ENCODE measurements around the gene CERS3. TPM values are rescaled to one million over a fixed set of nuclear protein-coding genes. Genes with fewer than 3 reads are reported as not detected.

CERS3 gene
- total RNA-seq, 1 donor from 2014 or later, result not detected

- no peaks in the 10 kb centered on the region for H3K9me3 Mint-ChIP-seq (ENCODE audit: low read depth)
- TF ChIP-seq, protein P1, sequence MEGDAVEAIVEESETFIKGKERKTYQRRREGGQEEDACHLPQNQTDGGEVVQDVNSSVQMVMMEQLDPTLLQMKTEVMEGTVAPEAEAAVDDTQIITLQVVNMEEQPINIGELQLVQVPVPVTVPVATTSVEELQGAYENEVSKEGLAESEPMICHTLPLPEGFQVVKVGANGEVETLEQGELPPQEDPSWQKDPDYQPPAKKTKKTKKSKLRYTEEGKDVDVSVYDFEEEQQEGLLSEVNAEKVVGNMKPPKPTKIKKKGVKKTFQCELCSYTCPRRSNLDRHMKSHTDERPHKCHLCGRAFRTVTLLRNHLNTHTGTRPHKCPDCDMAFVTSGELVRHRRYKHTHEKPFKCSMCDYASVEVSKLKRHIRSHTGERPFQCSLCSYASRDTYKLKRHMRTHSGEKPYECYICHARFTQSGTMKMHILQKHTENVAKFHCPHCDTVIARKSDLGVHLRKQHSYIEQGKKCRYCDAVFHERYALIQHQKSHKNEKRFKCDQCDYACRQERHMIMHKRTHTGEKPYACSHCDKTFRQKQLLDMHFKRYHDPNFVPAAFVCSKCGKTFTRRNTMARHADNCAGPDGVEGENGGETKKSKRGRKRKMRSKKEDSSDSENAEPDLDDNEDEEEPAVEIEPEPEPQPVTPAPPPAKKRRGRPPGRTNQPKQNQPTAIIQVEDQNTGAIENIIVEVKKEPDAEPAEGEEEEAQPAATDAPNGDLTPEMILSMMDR (IDR thresholded peaks at IDR 0.05; ENCODE audit: unreplicated experiment), result no peak
- DNase-seq (ENCODE audit: low spot score, unreplicated experiment), result no peak
- no peak overlapping the region for H3K4me3 Mint-ChIP-seq (ENCODE audit: low read depth)
- H3K27me3 Mint-ChIP-seq, result no peaks in the 10 kb centered on the region
- H3K27ac Mint-ChIP-seq, result no peak overlapping the region
- no peaks in the 10 kb centered on the region for H3K36me3 Mint-ChIP-seq (ENCODE audit: insufficient read depth)
- H3K4me1 Mint-ChIP-seq (ENCODE audit: low read depth), result no peaks in the 10 kb centered on the region
Measured at GRCh38 chr15:100544338-100544841, 15.6 kb upstream of the CERS3 start.

DNA sequence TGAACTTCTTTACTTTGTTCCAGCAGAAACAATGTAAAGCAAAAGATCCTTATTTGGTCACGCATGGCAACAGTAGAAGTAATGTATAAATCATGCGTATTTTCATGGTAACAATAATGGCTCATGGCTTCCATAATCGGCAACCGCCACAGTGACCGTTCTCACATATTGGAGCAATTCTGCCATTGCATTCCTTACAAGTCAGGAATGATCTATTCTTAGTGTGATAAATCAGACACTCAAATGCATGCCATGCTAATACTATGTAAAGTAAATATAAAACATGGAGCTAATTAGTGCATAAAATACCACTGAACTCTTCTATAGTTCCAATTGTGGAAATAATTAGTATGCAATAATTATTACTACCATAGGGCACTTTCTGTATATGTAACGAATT is 13.5 kb upstream of the CERS3 start:
- H3K27ac Mint-ChIP-seq, result no peak overlapping the region
- H3K4me1 Mint-ChIP-seq (ENCODE audit: low read depth), result no peaks in the 10 kb centered on the region
- peaks cover 4% of the 10 kb centered on the region for H3K9me3 Mint-ChIP-seq (ENCODE audit: low read depth)
- TF ChIP-seq, protein P1 (IDR thresholded peaks at IDR 0.05; ENCODE audit: unreplicated experiment), result no peak
- DNase-seq (ENCODE audit: low spot score, unreplicated experiment), result no peak
- no peaks in the 10 kb centered on the region for H3K27me3 Mint-ChIP-seq
- H3K36me3 Mint-ChIP-seq (ENCODE audit: insufficient read depth), result no peaks in the 10 kb centered on the region
- H3K4me3 Mint-ChIP-seq (ENCODE audit: low read depth), result no peak overlapping the region

DNA sequence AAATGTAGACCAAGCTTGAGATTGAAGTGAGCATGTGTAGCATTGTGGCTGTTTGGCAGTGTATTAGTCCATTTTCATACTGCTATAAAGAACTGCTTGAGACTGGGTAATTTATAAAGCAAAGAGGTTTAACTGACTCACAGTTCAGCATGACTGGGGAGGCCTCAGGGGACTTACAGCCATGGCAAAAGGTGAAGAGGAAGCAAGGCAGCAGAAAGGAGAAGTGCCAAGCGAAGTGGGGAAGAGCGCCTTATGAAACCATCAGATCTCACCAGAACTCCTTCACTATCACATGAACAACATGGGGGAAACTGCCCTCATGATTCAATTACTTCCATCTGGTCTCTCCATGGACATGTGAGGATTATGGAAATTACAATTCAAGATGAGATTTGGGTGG is 8.6 kb upstream of the CERS3 start:
- no peak for DNase-seq (ENCODE audit: low spot score, unreplicated experiment)
- no peak overlapping the region for H3K4me3 Mint-ChIP-seq (ENCODE audit: low read depth)
- no peaks in the 10 kb centered on the region for H3K36me3 Mint-ChIP-seq (ENCODE audit: insufficient read depth)
- TF ChIP-seq, protein P1 (IDR thresholded peaks at IDR 0.05; ENCODE audit: unreplicated experiment), result no peak
- peaks cover 4% of the 10 kb centered on the region for H3K9me3 Mint-ChIP-seq (ENCODE audit: low read depth)
- H3K4me1 Mint-ChIP-seq (ENCODE audit: low read depth), result no peaks in the 10 kb centered on the region
- peaks cover 7% of the 10 kb centered on the region for H3K27me3 Mint-ChIP-seq
- H3K27ac Mint-ChIP-seq, result no peak overlapping the region

DNA sequence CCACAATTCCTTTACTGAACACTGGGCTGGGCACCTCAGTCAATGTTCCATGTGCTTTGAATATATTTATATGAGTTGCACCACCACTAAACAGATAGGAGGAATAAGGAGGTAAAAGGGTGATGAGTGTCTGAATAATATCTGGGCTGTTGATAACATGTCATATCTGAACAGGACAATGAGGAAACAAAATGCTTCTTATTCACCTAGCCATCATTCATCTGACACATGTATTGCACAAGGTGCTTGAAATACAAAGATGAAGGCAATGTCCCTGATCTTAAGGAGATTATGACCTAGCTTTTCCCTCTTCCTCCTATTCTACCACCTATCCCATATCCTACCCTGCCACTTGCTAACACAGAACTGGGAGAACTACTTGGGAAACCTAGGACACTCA is 8.0 kb upstream of the CERS3 start:
- no peak overlapping the region for H3K27ac Mint-ChIP-seq
- no peaks in the 10 kb centered on the region for H3K36me3 Mint-ChIP-seq (ENCODE audit: insufficient read depth)
- H3K27me3 Mint-ChIP-seq, result peaks cover 9% of the 10 kb centered on the region
- no peaks in the 10 kb centered on the region for H3K4me1 Mint-ChIP-seq (ENCODE audit: low read depth)
- TF ChIP-seq, protein P1 (IDR thresholded peaks at IDR 0.05; ENCODE audit: unreplicated experiment), result no peak
- no peak overlapping the region for H3K4me3 Mint-ChIP-seq (ENCODE audit: low read depth)
- no peak for DNase-seq (ENCODE audit: low spot score, unreplicated experiment)
- peaks cover 4% of the 10 kb centered on the region for H3K9me3 Mint-ChIP-seq (ENCODE audit: low read depth)

DNA sequence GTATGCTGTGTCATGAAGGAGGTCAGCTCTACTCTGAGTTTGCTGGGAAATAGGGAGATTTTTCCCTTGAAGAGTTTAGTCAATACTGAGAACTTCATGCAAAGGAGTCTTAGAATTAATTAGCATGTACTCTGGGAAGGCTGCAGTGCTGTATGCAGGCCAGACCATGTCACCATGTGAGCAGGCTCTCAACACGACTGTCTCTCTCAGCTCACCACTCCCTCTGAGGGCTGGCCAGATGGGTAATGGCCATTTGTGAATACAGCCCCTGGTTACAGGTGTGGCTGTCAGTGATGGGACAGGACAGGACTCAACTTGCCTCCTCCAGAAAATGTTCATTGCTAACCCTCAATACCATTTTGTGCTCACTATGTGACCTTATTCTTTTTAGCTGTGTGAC is 5.1 kb upstream of the CERS3 start:
- Mint-ChIP-seq H3K27me3 (peaks cover 21% of the 10 kb centered on the region), H3K27ac (no peak overlapping the region)

More for the DNA sequence above, 5.1 kb upstream of the CERS3 start:
- no peak for DNase-seq (ENCODE audit: low spot score, unreplicated experiment)
- TF ChIP-seq, protein P1 (IDR thresholded peaks at IDR 0.05; ENCODE audit: unreplicated experiment), result no peak
- no peak overlapping the region for H3K4me3 Mint-ChIP-seq (ENCODE audit: low read depth)
- H3K9me3 Mint-ChIP-seq (ENCODE audit: low read depth), result peaks cover 1% of the 10 kb centered on the region
- no peaks in the 10 kb centered on the region for H3K4me1 Mint-ChIP-seq (ENCODE audit: low read depth)
- H3K36me3 Mint-ChIP-seq (ENCODE audit: insufficient read depth), result no peaks in the 10 kb centered on the region
